CD4-positive, alpha-beta T cell treated with Interleukin-2 at 100 ng/mL for 4 hours (primary cell): ENCODE data around the gene TAMALIN.

ENCODE experiments used
- DNase-seq: peaks from one replicate; pipeline ENCODE4 v3.0.0-alpha.2; 2020; ENCODE audit warnings: low spot score

Gene TAMALIN

GRCh38 chr12:51984657-51985056 lies 22.1 kb upstream of the TAMALIN start:
- no peak for DNase-seq

GRCh38 chr12:51985154-51985835 lies 21.5 kb upstream of the TAMALIN start:
- no peak for DNase-seq

- DNase-seq, result no peak
Measured at GRCh38 chr12:51986834-51987233, 19.9 kb upstream of the TAMALIN start.

- no peak for DNase-seq
Measured at GRCh38 chr12:51992246-51992645, 14.5 kb upstream of the TAMALIN start.

GRCh38 chr12:51994539-51994820 lies 12.3 kb upstream of the TAMALIN start:
- DNase-seq, result no peak

GRCh38 chr12:51994959-51995358 lies 11.8 kb upstream of the TAMALIN start:
- no peak for DNase-seq

- DNase-seq, result no peak
Measured at GRCh38 chr12:51997136-51997535, 9.6 kb upstream of the TAMALIN start.

GRCh38 chr12:52003016-52003550 lies 3.7 kb upstream of the TAMALIN start:
- DNase-seq, result no peak

GRCh38 chr12:52003591-52003990 lies 3.2 kb upstream of the TAMALIN start:
- no peak for DNase-seq

- DNase-seq, result peak; percentile 11
Measured at GRCh38 chr12:52004042-52004648, 2.6 kb upstream of the TAMALIN start.

- DNase-seq, result no peak
Measured at GRCh38 chr12:52005218-52005902, 1.4 kb upstream of the TAMALIN start.

GRCh38 chr12:52005903-52006703 lies 643 bp upstream of the TAMALIN start:
- DNase-seq, result peak; percentile 14

GRCh38 chr12:52007158-52007921 lies 594 bp downstream of the TAMALIN start:
- DNase-seq, result peak; percentile 39

GRCh38 chr12:52007982-52008510 lies 1.3 kb downstream of the TAMALIN start:
- DNase-seq, result no peak

- DNase-seq, result no peak
Measured at GRCh38 chr12:52009081-52009751, 2.5 kb downstream of the TAMALIN start.

- DNase-seq, result no peak
Measured at GRCh38 chr12:52010152-52010622, 3.4 kb downstream of the TAMALIN start.

- DNase-seq, result no peak
Measured at GRCh38 chr12:52010692-52011601, 4.2 kb downstream of the TAMALIN start.

GRCh38 chr12:52011602-52012214 lies 5.0 kb downstream of the TAMALIN start:
- DNase-seq, result no peak

GRCh38 chr12:52013626-52014310 lies 7.0 kb downstream of the TAMALIN start:
- no peak for DNase-seq
